Activated T-cell treated with anti-CD3 and anti-CD28 coated beads, Interleukin-2, amount 50 U/mL, for 24 hours (primary cell): ENCODE measurements around the gene DUSP16.

Source experiments
- DNase-seq: peaks from one replicate; pipeline ENCODE4 v3.0.0-alpha.2; 2020
- H3K27ac Mint-ChIP-seq: 2 replicates; pipeline ENCODE4 v1.8.0; 2020; ENCODE audit warnings: mild to moderate bottlenecking, mixed read lengths
- H3K27me3 Mint-ChIP-seq: 2 replicates; pipeline ENCODE4 v1.8.0; 2020; ENCODE audit warnings: mixed read lengths
- H3K36me3 Mint-ChIP-seq: 2 replicates; pipeline ENCODE4 v1.8.0; 2020; ENCODE audit warnings: low read depth, mixed read lengths
- H3K4me1 Mint-ChIP-seq: 2 replicates; pipeline ENCODE4 v1.8.0; 2020; ENCODE audit warnings: low read depth, mixed read lengths
- H3K4me3 Mint-ChIP-seq: 2 replicates; pipeline ENCODE4 v1.8.0; 2020; ENCODE audit warnings: mild to moderate bottlenecking, moderate library complexity, mixed read lengths
- H3K9me3 Mint-ChIP-seq: 2 replicates; pipeline ENCODE4 v1.8.0; 2020; ENCODE audit warnings: mixed read lengths

DUSP16 gene

GRCh38 chr12:12495536-12495935 is 67.1 kb downstream of the DUSP16 start:
- Mint-ChIP-seq H3K4me1 (peaks cover 42% of the 10 kb centered on the region), H3K27ac (peak overlapping the region; percentile 15), H3K27me3 (no peaks in the 10 kb centered on the region), H3K4me3 (no peak overlapping the region), H3K36me3 (peaks cover 30% of the 10 kb centered on the region), H3K9me3 (no peaks in the 10 kb centered on the region)
- no peak for DNase-seq

GRCh38 chr12:12492547-12492946 is 70.1 kb downstream of the DUSP16 start:
- Mint-ChIP-seq H3K27ac (no peak overlapping the region), H3K36me3 (peaks cover 30% of the 10 kb centered on the region), H3K27me3 (no peaks in the 10 kb centered on the region), H3K4me1 (peaks cover 48% of the 10 kb centered on the region), H3K4me3 (no peak overlapping the region), H3K9me3 (no peaks in the 10 kb centered on the region)
- no peak for DNase-seq

- DNase-seq = no peak
- Mint-ChIP-seq H3K27ac (no peak overlapping the region), H3K36me3 (peaks cover 34% of the 10 kb centered on the region), H3K4me1 (peaks cover 50% of the 10 kb centered on the region), H3K27me3 (no peaks in the 10 kb centered on the region), H3K9me3 (no peaks in the 10 kb centered on the region), H3K4me3 (no peak overlapping the region)
Measured at GRCh38 chr12:12491606-12492005, 71.1 kb downstream of the DUSP16 start.

- no peak for DNase-seq
- Mint-ChIP-seq H3K27me3 (no peaks in the 10 kb centered on the region), H3K9me3 (no peaks in the 10 kb centered on the region), H3K4me3 (no peak overlapping the region), H3K27ac (peak overlapping the region; percentile 91), H3K4me1 (peaks cover 50% of the 10 kb centered on the region), H3K36me3 (peaks cover 59% of the 10 kb centered on the region)
Measured at GRCh38 chr12:12488823-12489550, 73.7 kb downstream of the DUSP16 start.

- no peak for DNase-seq
- H3K27me3 Mint-ChIP-seq = no peaks in the 10 kb centered on the region
- no peaks in the 10 kb centered on the region for H3K9me3 Mint-ChIP-seq
- no peak overlapping the region for H3K4me3 Mint-ChIP-seq
- H3K27ac Mint-ChIP-seq = peak overlapping the region; percentile 91
- H3K36me3 Mint-ChIP-seq = peaks cover 65% of the 10 kb centered on the region
- H3K4me1 Mint-ChIP-seq = peaks cover 56% of the 10 kb centered on the region
Measured at GRCh38 chr12:12488296-12488695, 74.4 kb downstream of the DUSP16 start.

GRCh38 chr12:12487490-12487889 is 75.2 kb downstream of the DUSP16 start:
- Mint-ChIP-seq H3K27me3 (no peaks in the 10 kb centered on the region), H3K27ac (peak overlapping the region; percentile 91), H3K36me3 (peaks cover 71% of the 10 kb centered on the region), H3K4me3 (no peak overlapping the region), H3K9me3 (no peaks in the 10 kb centered on the region), H3K4me1 (peaks cover 62% of the 10 kb centered on the region)
- no peak for DNase-seq

- Mint-ChIP-seq H3K27ac (peak overlapping the region; percentile 91), H3K27me3 (no peaks in the 10 kb centered on the region), H3K4me1 (peaks cover 70% of the 10 kb centered on the region), H3K9me3 (no peaks in the 10 kb centered on the region), H3K4me3 (peak overlapping the region; percentile 13), H3K36me3 (peaks cover 74% of the 10 kb centered on the region)
- no peak for DNase-seq
Measured at GRCh38 chr12:12486661-12487240, 75.9 kb downstream of the DUSP16 start.

GRCh38 chr12:12483438-12483837 is 79.2 kb downstream of the DUSP16 start:
- DNase-seq = no peak
- Mint-ChIP-seq H3K4me3 (peak overlapping the region; percentile 77), H3K27me3 (no peaks in the 10 kb centered on the region), H3K27ac (peak overlapping the region; percentile 95), H3K36me3 (peaks cover 87% of the 10 kb centered on the region), H3K4me1 (peaks cover 85% of the 10 kb centered on the region), H3K9me3 (no peaks in the 10 kb centered on the region)

GRCh38 chr12:12482959-12483358 is 79.7 kb downstream of the DUSP16 start:
- Mint-ChIP-seq H3K4me1 (peaks cover 82% of the 10 kb centered on the region), H3K36me3 (peaks cover 87% of the 10 kb centered on the region), H3K9me3 (no peaks in the 10 kb centered on the region), H3K27me3 (no peaks in the 10 kb centered on the region), H3K27ac (peak overlapping the region; percentile 95), H3K4me3 (peak overlapping the region; percentile 77)
- DNase-seq = no peak

- Mint-ChIP-seq H3K36me3 (peaks cover 88% of the 10 kb centered on the region), H3K9me3 (no peaks in the 10 kb centered on the region), H3K4me1 (peaks cover 82% of the 10 kb centered on the region), H3K4me3 (peak overlapping the region; percentile 77), H3K27ac (peak overlapping the region; percentile 95), H3K27me3 (no peaks in the 10 kb centered on the region)
- DNase-seq = peak; percentile 54
Measured at GRCh38 chr12:12482150-12482761, 80.4 kb downstream of the DUSP16 start.

GRCh38 chr12:12481631-12482030 is 81.0 kb downstream of the DUSP16 start:
- Mint-ChIP-seq H3K27me3 (no peaks in the 10 kb centered on the region), H3K9me3 (no peaks in the 10 kb centered on the region), H3K4me3 (peak overlapping the region; percentile 77), H3K4me1 (peaks cover 82% of the 10 kb centered on the region), H3K27ac (peak overlapping the region; percentile 95), H3K36me3 (peaks cover 88% of the 10 kb centered on the region)
- DNase-seq = no peak

- Mint-ChIP-seq H3K36me3 (peaks cover 88% of the 10 kb centered on the region), H3K27me3 (no peaks in the 10 kb centered on the region), H3K4me3 (no peak overlapping the region), H3K27ac (peak overlapping the region; percentile 97), H3K4me1 (peaks cover 86% of the 10 kb centered on the region), H3K9me3 (no peaks in the 10 kb centered on the region)
- DNase-seq = no peak
Measured at GRCh38 chr12:12480074-12480473, 82.6 kb downstream of the DUSP16 start.

GRCh38 chr12:12477532-12477890 is 85.2 kb downstream of the DUSP16 start:
- peak overlapping the region; percentile 97 for H3K27ac Mint-ChIP-seq
- H3K36me3 Mint-ChIP-seq = peaks cover 89% of the 10 kb centered on the region
- H3K4me1 Mint-ChIP-seq = peaks cover 88% of the 10 kb centered on the region
- no peaks in the 10 kb centered on the region for H3K27me3 Mint-ChIP-seq
- no peak overlapping the region for H3K4me3 Mint-ChIP-seq
- DNase-seq = no peak
- no peaks in the 10 kb centered on the region for H3K9me3 Mint-ChIP-seq

GRCh38 chr12:12476857-12477531 is 85.7 kb downstream of the DUSP16 start:
- peaks cover 83% of the 10 kb centered on the region for H3K4me1 Mint-ChIP-seq
- H3K4me3 Mint-ChIP-seq = no peak overlapping the region
- no peaks in the 10 kb centered on the region for H3K9me3 Mint-ChIP-seq

More at GRCh38 chr12:12476857-12477531, 85.7 kb downstream of the DUSP16 start:
- Mint-ChIP-seq H3K27ac (peak overlapping the region; percentile 97), H3K27me3 (no peaks in the 10 kb centered on the region), H3K36me3 (peaks cover 88% of the 10 kb centered on the region)
- no peak for DNase-seq
